WERI-Rb-1 (cell line): ENCODE results near the gene CALHM5.

ENCODE experiments used
- DNase-seq: peaks from one replicate; pipeline ENCODE4 v3.0.0-alpha.2; 2020
- H3K27ac ChIP-seq: fragments of 250-450 bp; sonication (Bioruptor Pico); 2 replicates; pipeline ENCODE4 v1.5.1; 2020; ENCODE audit warnings: mild to moderate bottlenecking, moderate library complexity
- H3K27me3 ChIP-seq: fragments of 250-450 bp; sonication (Bioruptor Pico); 2 replicates; pipeline ENCODE4 v1.5.1; 2021; ENCODE audit warnings: mild to moderate bottlenecking, low read depth, moderate library complexity; ENCODE audit not compliant: insufficient read depth, severe bottlenecking
- H3K36me3 ChIP-seq: fragments of 250-450 bp; sonication (Bioruptor Pico); 2 replicates; pipeline ENCODE4 v1.5.1; 2020; ENCODE audit warnings: mild to moderate bottlenecking, moderate library complexity
- H3K4me3 ChIP-seq: 2 replicates; pipeline ENCODE4 v1.5.1; 2011; ENCODE audit warnings: low read depth, mild to moderate bottlenecking, control low read depth, low read length
- H3K9me3 ChIP-seq: fragments of 250-450 bp; sonication (Bioruptor Pico); 2 replicates; pipeline ENCODE4 v1.5.1; 2021; ENCODE audit warnings: mild to moderate bottlenecking, moderate library complexity; ENCODE audit not compliant: severe bottlenecking
- CTCF ChIP-seq: IDR thresholded peaks from 2 replicates; pipeline ENCODE4 v1.5.1; 2011; ENCODE audit warnings: low read depth, mild to moderate bottlenecking, control low read depth, inconsistent platforms, low read length

CALHM5 gene

GRCh38 chr6:116467514-116467913 is 43.9 kb upstream of the CALHM5 start:
- no peaks in the 10 kb centered on the region for H3K27me3 ChIP-seq
- no peak for DNase-seq
- TF ChIP-seq CTCF = no peak
- no peaks in the 10 kb centered on the region for H3K36me3 ChIP-seq
- no peaks in the 10 kb centered on the region for H3K9me3 ChIP-seq
- no peak overlapping the region for H3K4me3 ChIP-seq
- no peak overlapping the region for H3K27ac ChIP-seq

GRCh38 chr6:116468293-116468692 is 43.1 kb upstream of the CALHM5 start:
- Histone ChIP-seq H3K27me3 (no peaks in the 10 kb centered on the region), H3K4me3 (no peak overlapping the region), H3K27ac (no peak overlapping the region), H3K36me3 (no peaks in the 10 kb centered on the region), H3K9me3 (no peaks in the 10 kb centered on the region)
- TF ChIP-seq CTCF = no peak
- DNase-seq = no peak

- Histone ChIP-seq H3K36me3 (no peaks in the 10 kb centered on the region), H3K27me3 (no peaks in the 10 kb centered on the region), H3K27ac (no peak overlapping the region), H3K4me3 (no peak overlapping the region), H3K9me3 (no peaks in the 10 kb centered on the region)
- no peak for TF ChIP-seq CTCF
- no peak for DNase-seq
Observed at GRCh38 chr6:116471531-116471930, 39.9 kb upstream of the CALHM5 start.

- no peak overlapping the region for H3K27ac ChIP-seq
- H3K27me3 ChIP-seq = no peaks in the 10 kb centered on the region
- no peaks in the 10 kb centered on the region for H3K9me3 ChIP-seq
- H3K36me3 ChIP-seq = no peaks in the 10 kb centered on the region
- TF ChIP-seq CTCF = no peak
- H3K4me3 ChIP-seq = no peak overlapping the region
- no peak for DNase-seq
Observed at GRCh38 chr6:116472706-116473105, 38.7 kb upstream of the CALHM5 start.

- no peak for TF ChIP-seq CTCF
- Histone ChIP-seq H3K36me3 (no peaks in the 10 kb centered on the region), H3K4me3 (no peak overlapping the region), H3K9me3 (no peaks in the 10 kb centered on the region), H3K27me3 (no peaks in the 10 kb centered on the region), H3K27ac (no peak overlapping the region)
- DNase-seq = no peak
Observed at GRCh38 chr6:116475141-116475540, 36.3 kb upstream of the CALHM5 start.

- H3K36me3 ChIP-seq = no peaks in the 10 kb centered on the region
- H3K27ac ChIP-seq = no peak overlapping the region
- TF ChIP-seq CTCF = no peak
- DNase-seq = no peak
- no peaks in the 10 kb centered on the region for H3K9me3 ChIP-seq
- H3K4me3 ChIP-seq = no peak overlapping the region
- no peaks in the 10 kb centered on the region for H3K27me3 ChIP-seq
Observed at GRCh38 chr6:116476002-116476678, 35.3 kb upstream of the CALHM5 start.
